ENCODE measurements around the gene TMEM161A.
"Not testable (repeated sequence)": the region's sequence is repeated elsewhere in the genome, so short reads cannot be mapped to it uniquely, and the experiment has no call there.

Gene TMEM161A

DNA sequence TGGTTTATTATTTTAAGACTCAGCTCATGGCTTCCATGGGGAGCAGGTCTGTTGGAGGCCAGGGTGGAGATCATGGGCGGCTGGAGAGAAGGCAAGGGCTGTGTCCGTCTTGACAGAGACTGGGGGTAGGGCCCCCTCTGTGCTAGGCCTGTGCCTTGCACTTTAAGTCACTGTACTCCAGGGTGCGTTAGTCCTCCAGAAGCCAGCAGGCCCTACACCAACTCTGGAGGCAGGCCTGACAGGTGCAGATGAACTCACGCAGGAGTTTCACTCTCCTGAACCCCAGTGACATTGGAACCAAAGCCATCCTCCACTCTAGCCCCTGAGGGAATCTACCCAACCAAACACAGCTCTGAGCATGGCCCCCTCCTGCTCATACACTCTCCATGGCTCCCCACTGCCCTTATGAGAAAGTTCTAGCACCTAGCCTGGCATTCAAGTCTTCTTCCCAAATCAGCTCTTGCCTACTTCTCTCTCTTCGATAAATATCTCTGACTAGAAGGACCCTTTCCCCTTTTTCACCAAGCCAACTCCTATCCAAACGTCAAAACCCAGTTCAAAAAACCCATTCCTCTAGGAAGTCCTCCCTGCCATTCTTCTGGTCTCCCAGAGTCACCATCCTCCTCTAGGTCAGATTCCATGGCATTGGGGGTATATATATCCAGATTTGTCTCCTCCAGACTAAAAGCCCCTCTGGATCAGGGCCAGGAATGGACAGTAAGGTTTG, 16.7 kb upstream of the TMEM161A start:
- FAIRE-seq, result no peak

DNA sequence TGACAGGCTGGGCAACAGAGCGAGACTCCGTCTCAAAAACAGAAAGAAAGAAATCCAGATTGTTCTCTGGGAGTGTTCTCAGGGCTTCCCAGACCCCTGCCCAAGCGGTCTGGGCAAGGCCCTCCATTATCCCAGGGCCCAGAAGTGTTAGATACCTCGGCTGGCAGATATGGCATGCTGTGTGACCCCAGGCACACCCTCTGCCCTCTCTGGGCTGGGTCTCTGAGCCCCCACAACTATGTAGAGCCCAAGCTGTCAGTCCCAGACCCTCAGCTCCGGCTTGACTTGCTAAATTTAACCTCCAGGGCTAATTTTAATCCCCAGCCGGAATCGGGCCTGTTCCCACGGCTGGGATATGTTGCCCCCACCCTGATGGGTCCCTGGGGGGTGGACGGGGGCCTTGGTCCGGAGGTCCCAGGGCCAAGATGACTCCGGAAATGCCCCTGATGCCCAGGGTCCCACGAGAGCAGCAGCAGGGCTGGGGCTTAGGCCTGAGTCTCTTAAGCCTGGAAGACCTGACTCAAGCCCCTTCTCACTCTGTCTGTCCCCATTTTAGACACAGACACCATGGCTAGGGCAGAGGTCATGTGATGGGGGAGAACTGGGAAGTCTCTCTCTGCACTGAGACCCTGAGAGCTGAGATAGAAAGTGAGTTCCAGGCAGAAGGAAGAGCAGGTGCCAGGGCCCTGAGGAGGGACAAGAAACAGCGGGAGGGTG, 14.5 kb upstream of the TMEM161A start:
- FAIRE-seq, result no peak

DNA sequence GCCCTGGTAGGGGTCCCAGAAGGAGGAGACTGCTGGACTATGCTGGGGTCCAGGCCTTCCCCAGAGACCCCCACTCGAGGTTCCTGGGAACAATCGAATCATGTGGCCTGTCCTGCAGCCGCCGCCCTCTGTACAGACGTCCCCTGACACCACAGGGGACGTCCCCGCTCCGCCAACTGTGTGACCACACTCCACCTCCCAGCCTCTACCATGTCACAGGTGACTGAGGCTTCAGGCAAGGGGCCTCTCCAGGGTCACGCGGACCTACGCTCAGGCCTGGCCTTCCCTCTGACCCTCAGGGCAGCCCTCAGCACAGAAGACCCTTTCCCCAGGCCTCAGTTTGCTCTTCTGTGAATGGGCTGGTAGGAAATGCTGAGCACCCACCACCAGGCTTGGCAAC, 13.1 kb upstream of the TMEM161A start:
- FAIRE-seq, result no peak

DNA sequence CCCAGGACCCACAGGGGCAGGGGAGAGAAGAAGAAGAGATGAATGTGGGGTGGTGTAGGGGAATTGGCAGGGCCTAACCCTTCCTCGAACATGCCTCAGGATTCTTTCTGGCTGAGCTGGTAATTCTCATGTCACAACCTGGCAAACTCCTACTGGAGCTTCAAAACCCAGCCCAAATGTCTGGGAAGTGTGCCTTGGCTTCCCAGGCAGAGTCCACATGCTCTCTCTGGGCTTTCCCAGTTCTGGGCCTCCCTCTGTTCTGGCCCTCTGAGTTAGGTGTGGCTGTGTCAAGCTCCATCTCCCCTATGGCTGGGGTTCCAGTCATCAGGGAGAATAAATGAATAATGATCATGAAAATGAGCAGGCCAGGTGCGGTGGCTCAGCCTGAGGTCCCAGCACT, 11.2 kb upstream of the TMEM161A start:
- FAIRE-seq, result no peak

DNA sequence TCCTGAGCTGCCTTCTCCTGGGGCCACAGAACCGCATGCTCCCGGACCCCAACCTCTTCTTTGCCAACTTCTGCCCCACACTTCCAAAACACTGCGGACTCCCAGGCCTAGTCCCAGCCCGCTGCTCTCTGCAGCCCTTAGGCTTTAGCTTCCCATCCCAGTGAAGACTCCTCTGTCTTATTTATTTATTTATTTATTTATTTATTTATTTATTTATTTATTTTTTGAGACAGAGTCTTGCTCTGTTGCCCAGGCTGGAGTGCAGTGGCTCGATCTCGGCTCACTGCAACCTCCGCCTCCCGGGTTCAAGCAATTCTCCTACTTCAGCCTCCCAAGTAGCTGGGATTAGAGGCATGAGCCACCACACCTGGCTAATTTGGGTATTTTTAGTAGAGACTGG, 10.2 kb upstream of the TMEM161A start:
- not testable (repeated sequence) for FAIRE-seq

DNA sequence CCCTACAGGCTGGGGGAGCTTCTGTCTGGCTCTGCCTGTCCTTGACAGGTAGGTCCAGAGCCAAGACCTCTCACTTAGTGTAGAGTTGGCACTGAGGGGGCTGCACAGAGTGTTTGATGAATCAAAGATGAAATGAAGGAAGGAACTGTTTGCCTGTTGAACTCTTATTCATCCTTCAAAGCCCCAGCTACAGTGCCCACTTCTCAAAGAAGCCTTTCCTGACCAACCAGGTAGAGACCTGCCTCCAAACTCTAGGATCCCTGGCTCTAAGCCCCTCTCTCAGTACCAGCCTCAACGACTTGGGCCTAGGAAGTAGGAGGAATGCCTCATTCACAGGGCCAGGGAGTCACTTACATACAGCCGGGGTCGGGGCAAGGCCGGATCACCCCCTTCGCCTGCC, 9.1 kb upstream of the TMEM161A start:
- FAIRE-seq, result no peak

DNA sequence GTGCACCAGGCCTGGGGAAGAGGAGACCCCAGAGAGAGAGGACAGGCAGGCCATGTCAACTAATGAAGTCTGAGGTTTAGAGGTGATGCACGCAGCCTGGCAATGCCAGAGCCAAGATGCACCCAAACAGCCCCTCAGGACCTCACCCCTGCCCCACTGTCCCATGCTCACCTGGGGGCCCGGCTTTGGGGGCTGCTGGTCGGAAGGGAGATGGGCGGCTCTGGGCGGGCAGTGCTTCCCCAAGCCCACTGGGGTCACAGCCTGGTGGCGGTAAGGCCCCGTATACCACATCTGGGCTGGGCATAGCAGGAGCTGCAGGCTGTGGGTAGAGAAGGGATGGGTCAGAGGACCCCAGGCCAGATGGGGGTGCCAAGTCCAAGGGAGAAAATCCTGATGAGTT, 8.6 kb upstream of the TMEM161A start:
- no peak for FAIRE-seq

DNA sequence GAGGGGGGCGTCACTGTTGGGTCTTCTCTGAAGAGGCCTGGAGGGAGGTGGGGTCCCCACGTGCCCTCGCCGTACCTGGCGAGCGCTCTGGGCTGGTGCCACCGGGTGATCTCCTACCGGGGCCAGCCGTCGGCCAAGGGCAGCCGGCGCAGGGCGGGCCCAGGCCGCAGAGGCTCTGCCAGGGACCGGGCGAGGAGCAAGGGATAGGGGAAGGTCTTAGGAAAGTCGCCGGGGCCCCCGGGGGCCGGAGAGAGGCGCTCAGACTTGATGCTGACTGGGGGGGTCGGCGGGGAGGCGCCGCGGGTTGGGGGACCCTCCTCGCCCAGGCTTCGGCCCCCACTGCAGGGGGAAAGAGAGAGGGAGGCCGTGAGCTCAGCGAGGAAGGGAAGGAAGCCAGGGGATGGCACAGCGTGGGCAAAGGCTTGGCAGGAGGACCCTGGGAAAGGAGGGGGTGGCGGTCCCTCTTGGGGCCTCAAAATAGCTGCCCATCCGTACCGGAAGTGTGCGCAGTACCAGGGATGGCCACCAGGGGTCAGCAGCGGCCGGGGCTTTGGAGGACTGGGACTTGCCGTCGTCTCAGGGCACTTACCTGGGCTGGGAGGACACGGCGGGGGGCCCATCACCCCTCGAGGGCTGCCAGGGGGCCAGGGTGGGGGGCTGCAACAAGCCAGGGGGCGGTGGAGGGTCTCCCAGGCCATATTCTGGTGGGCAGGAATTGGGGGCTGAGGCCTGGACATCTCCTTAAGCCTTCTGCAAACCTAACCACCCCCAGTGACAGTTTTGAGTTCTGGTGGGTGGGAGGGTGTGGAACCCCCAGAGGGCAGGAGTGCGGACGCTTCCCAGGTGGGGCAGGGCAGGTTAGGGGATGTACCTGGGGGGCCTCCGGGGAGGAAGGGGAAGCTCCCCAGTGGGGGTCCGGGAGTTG, 7.7 kb upstream of the TMEM161A start:
- no peak for FAIRE-seq

DNA sequence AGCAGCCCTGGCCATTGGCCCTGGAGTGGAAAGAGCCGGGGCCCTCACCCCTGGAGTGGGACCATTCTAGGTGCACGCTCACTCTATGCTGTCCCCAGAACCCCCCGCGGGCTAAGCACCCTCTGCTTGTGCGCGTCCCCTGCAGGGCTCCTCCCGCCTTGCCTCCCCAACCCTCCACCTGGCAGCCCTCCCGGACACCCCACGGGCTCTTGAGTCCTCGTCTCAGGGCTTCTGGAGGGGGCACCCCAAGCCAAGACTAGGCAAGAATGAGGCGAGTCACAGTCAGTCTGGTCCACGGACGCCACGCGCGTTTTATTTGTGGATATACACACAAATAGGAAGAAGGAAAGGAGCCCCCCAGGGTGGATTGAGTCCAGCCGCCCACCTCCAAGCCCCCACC, 7.0 kb upstream of the TMEM161A start:
- no peak for FAIRE-seq

DNA sequence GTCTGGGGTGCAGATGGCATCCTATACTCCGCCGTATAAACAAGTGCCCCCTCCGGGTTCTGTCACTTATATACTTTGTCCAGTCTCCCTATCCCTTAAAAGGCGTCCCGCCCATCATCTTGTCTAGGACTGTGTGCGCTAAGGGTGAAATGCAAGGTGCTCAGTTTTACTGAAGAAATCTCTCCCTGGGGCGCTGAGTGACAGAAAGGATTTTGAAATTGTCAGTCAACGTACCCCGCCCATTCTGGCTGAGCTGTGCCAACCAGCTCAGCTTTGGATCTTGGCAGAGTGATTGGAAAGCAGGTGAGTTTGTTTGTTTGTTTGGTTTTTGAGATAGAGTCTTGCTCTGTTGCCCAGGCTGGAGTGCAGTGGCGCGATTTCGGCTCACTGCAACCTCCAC, 4.1 kb upstream of the TMEM161A start:
- no peak for FAIRE-seq

DNA sequence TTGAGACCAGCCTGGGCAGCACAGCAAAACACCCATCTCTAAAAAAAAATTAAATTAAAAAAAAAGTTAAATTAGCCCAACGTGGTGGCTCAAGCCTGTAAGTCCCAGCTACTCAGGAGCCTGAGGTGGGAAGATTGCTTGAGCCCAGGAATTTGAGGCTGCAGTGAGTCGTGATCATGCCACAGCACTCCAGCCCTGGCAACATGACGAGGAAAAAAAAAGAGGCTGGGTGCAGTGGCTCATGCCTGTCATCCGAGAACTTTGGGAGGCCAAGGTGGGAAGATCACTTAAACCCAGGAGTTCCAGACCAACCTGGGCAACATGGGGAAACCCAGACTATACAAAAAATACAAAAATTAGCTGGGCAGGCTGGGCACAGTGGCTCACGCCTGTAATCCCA, 2.2 kb upstream of the TMEM161A start:
- FAIRE-seq, result no peak

DNA sequence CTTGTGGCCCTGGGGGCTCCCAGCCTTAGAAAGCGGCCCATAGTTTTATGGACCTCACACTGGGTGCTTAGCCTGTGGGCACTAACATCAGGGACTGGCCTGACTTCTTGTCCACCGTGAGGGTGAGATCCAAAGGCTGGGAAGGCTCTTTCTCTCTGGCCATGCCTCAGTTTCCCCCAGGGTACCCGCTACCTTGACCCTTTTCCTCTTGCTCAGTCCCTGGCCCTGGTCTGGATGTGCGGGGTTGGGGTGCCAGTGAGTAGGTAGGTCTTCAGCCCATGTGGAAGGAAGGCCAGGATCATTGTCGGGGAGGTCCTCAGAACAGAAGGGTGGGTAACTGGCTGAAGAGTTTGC, 1.6 kb upstream of the TMEM161A start:
- FAIRE-seq, result no peak

DNA sequence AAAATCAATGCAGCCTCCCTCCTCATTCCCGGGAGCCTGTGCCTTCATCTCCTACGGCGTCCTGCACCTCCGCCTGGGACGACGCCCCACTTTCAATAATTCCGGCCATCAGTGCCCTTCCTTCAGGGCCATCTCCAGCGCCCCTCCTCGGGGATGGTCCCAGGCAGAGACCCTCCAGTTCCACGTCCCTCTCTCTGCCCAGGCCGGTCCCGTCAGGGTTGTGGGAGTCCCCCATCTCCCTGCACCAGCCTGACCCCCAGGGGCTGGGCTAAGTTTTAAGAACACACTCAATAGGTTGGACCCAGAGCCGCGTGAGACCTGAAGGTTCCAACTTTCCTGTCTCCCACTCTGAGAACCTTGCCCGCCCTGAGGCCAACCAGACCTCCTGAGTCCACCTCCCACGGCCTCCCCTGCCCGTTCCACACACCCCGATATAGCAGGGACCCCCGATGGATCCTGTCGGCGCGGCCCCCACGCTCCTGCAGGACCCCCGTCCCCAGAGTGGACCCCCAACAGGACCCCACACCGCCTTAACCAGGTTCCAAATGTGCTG, 646 bp downstream of the TMEM161A start:
- FAIRE-seq, result no peak

DNA sequence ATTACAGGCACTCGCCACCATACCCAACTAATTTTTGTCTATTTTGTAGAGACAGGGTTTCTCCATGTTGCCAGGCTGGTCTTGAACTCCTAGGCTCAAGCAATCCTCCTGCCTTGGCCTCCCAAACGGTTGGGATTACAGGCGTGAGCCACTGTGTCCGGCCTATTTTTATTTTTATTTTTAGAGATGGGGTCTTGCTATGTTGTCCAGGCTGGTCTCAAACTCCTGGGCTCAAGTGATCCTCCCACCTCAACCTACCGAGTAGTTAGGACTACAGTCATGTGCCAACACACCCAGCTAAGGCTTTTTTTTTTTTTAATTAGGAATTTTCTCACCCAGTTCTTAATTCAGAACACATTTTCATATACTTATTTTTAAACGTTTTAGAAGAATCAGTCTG, 2.6 kb downstream of the TMEM161A start:
- FAIRE-seq, result not testable (repeated sequence)

DNA sequence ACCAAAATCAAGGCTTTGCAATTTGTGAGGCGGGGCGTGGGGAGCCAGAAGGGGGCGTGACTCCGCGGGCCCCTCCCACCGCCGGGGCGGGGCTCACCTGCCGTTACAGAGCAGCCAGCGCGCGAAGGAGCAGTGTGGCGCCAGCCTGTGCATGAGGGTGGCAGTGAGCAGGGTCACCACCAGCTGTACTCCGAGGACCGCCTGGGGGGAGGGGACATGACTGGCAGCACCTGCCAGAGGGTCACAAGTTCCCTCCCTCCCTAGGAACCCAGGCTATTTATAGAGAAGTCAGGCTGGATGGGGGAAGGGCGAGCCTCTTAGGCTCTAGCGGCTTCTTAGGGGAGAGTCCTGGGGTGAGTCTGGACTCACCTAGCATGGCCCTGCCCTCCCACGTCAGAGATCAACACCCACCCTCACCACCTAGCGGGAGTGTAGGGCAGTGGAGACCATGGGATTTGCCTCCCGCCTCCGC, 3.6 kb downstream of the TMEM161A start:
- FAIRE-seq, result no peak

DNA sequence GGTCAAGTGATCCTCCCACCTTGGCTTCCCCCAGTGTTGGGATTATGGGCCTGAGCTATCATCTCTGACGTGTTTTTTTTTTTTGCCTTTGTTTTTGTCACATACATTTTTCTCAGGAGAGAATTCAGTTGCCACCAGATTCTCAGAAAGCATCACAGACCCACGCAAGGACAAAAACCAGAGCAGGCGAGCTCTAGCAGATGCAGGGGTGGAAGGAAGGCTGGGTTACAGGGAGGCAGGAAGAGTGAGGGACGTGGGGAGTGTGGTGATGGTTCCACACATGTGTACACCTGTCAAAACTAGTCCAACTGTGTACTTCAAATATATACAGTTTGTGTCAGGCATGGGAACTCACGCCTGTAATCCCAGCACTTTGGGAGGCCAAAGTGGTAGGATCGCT, 4.3 kb downstream of the TMEM161A start:
- no peak for FAIRE-seq

DNA sequence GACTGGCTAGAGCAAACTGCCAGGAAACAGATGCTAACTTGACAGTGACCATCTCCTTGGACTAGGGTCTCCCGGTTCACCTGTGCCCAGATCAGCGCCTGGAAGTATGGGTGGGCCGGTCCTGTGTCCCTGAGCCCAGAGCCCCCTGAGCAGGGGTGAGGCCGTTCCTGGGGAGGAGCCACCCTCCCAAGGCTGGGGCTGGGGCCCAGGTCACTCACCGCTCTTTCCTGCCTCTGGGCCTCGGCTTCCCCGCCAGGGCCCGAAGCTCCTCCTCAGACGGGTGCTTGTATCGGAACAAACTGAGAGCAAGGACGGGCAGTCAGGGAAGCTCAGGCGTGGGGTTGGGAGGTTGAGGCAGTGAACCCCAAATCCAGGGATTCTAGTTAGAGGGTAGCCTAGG, 5.4 kb downstream of the TMEM161A start:
- FAIRE-seq, result no peak

DNA sequence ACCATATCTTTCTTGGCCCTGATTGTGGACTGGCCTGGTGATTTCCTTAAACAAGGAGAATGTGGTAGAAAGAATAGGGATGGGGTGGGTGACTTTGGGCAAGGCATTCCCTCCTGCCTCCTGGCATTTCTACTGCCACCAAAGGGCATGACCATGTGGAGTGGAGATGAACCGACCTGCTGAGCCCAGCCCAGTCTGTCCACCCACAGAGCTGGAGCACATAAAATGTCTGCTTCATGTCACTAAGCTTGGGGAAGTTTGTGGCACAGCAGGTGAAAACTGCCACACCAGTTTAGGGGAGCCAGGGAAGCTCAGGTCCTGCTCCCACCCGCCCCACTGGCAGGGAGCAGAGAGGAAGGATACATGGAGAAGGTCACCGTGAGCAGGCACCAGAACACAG, 6.3 kb downstream of the TMEM161A start:
- no peak for FAIRE-seq

DNA sequence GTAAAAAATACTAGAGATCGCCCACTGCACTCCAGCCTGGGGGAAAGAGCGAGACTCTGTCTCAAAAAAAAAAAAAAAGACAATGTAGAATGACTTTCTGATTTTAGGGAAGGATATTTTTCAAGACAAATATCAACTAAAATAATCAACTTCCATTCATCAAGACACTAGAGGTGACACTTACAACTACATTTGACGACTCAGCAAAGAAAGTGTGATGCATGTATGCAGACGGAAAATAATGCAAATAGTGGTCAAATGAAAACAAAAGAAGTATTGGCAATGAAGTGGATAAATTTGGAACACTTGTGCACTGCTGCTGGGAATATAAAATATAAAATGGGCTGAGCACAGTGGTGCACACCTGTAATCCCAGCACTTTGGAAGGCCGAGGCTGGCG, 12.2 kb downstream of the TMEM161A start:
- FAIRE-seq, result no peak

DNA sequence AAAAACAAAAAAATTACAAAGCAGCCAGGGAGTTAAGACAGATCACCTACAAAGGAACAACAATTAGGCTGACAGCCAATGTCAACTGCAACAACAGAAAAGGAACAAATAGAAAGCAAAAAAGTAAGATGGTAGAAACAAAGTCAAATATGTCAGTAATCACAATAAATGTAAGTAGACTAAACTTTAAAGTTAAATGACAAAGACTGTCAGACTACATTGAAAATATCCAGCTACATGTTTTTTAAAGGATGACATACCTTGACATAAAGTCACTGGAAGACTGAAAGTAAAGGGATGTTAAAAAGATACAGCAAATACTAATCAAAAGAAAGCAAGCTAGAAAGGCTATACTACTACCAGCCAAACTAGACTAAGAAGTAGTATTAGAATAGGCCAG, 14.9 kb downstream of the TMEM161A start:
- no peak for FAIRE-seq

DNA sequence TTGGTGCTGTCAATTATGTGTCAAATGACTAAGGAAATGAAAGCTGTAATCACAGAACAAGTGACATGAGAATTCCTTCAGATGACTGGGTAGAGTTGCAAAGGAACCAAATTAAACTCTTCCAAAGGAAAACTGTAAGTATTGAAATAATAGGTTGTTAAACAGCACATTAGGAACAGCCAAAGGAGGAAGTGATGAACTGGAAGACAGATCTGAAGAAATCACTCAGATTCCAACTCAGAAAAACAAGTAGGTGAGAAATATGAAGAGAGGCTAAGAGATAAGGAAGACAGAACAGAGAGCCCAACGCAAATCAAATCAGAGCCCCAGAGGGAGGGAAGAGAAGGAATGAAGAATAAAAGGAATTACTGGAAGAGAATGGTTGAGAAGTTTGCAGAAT, 15.4 kb downstream of the TMEM161A start:
- no peak for FAIRE-seq

DNA sequence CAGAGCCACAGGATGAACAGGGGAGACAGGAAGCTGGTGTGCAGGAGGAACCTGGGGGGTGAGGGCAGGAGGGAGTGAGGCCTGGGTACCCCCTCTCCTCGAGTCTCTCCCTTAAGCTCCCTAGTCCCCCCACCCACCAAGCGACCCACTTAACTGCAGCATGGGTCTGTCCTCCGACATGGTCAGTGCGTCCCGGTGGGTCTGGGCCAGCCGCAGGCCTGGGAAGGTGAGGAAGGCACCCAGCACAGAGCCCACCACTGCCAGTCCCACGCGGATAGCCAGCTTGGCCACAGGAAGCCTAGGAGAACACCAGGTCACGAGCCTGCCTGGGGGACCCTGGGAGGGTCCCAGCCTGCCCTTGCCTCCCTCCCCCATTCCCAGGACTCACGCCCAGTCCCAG, 16.9 kb downstream of the TMEM161A start:
- FAIRE-seq, result no peak
